Thyroid gland (tissue), 4 donors: ENCODE measurements around the gene TMC3. TPM values are rescaled to one million over a fixed set of nuclear protein-coding genes. Genes with fewer than 3 reads are reported as not detected.

Source experiments
- DNase-seq, 2 donors: peaks; one replicate each; pipeline ENCODE4 v3.0.0-alpha.2; 2019
- H3K27ac ChIP-seq, 3 donors: fragments of 200-600 bp; sonication (generic); 1 replicate in 2 of 3; 2 replicates in 1 of 3; pipeline ENCODE4 v1.5.1; 2016 to 2019; ENCODE audit warnings: mild to moderate bottlenecking in 1 of 3, moderate library complexity in 1 of 3
- H3K27me3 ChIP-seq: fragments of 200-600 bp; sonication (generic); one replicate; pipeline ENCODE4 v1.5.1; 2019
- H3K36me3 ChIP-seq, 2 donors: fragments of 200-600 bp; sonication (generic); one replicate each; pipeline ENCODE4 v1.5.1; 2016 to 2019
- H3K4me1 ChIP-seq, 2 donors: fragments of 200-600 bp; sonication (generic); one replicate each; pipeline ENCODE4 v1.5.1; 2017 to 2019
- H3K4me3 ChIP-seq, 3 donors: fragments of 200-600 bp; sonication (generic); replicated peaks in 1 of 3; 1 replicate in 2 of 3; 2 replicates in 1 of 3; pipeline ENCODE4 v1.5.1; 2016; ENCODE audit warnings: mild to moderate bottlenecking in 1 of 3
- H3K9me3 ChIP-seq: fragments of 200-600 bp; sonication (generic); one replicate; pipeline ENCODE4 v1.5.1; 2017
- CTCF ChIP-seq, 6 experiments: fragments of 200-600 bp in 3 of 6; fragments of 450-650 bp in 3 of 6; sonication (generic) in 3 of 6; IDR thresholded peaks; one replicate each; pipeline ENCODE4 v1.5.1; 2016 to 2019; ENCODE audit warnings: antibody characterized with exemption in 6 of 6, mild to moderate bottlenecking in 2 of 6, inconsistent platforms in 1 of 6, moderate library complexity in 1 of 6
- POLR2A ChIP-seq, 2 donors: fragments of 450-650 bp; IDR thresholded peaks; one replicate each; pipeline ENCODE4 v1.6.1; 2017; ENCODE audit warnings: antibody characterized with exemption in 2 of 2, mild to moderate bottlenecking in 2 of 2, moderate library complexity in 1 of 2
- WGBS, 2 donors: methylation state at CpG; one replicate each; pipeline ENCODE4 v1.1.5; 2017; 5-methylcytosine and 5-hydroxymethylcytosine counted together
- intact Hi-C: fragments of 100-400 bp; cut with DNase I; formaldehyde crosslinking; loops from one replicate; pipeline ENCODE4 v1.15.1; 2023
- total RNA-seq, 4 donors: library from RNA; depleted of rRNA; stranded (reverse); fragments of >200 nt; gene quantifications; one replicate each; pipeline ENCODE4 v1.2.3, GENCODE V29; 2016

Gene TMC3
- total RNA-seq, 4 donors from 2014 or later = 0.33 to 0.40 (median 0.34) TPM; not detected in 1

GRCh38 chr15:81291916-81292522, 82.0 kb downstream of the TMC3 start:
- intact Hi-C loops = no loop called here
- no peak for TF ChIP-seq CTCF (IDR thresholded peaks at IDR 0.05)
- TF ChIP-seq POLR2A (IDR thresholded peaks at IDR 0.05) = no peak
- Histone ChIP-seq H3K4me3 (no peak overlapping the region), H3K36me3 (no peaks in the 10 kb centered on the region), H3K27me3 (no peaks in the 10 kb centered on the region), H3K27ac (no peak overlapping the region), H3K4me1 (peaks cover 5 to 11% of the 10 kb centered on the region in 2 donors), H3K9me3 (no peaks in the 10 kb centered on the region)
- no peak for DNase-seq
- WGBS, 2 donors = 84 to 85% methylated on average over 4 to 5 of the region's 5 CpGs

- no peak overlapping the region for H3K27ac ChIP-seq
- WGBS, 2 donors = 95 to 97% methylated on average over 4 of the region's 4 CpGs
- intact Hi-C loops = no loop called here
- H3K27me3 ChIP-seq = no peaks in the 10 kb centered on the region
- no peak for DNase-seq
- peaks cover 0 to 3% of the 10 kb centered on the region in 2 donors for H3K4me1 ChIP-seq
- H3K36me3 ChIP-seq = no peaks in the 10 kb centered on the region
- TF ChIP-seq POLR2A (IDR thresholded peaks at IDR 0.05) (no peak), CTCF (IDR thresholded peaks at IDR 0.05) (no peak)
- no peak overlapping the region for H3K4me3 ChIP-seq
- no peaks in the 10 kb centered on the region for H3K9me3 ChIP-seq
Measured at GRCh38 chr15:81289910-81290309, 84.1 kb downstream of the TMC3 start.

- Histone ChIP-seq H3K4me1 (peaks cover 0 to 3% of the 10 kb centered on the region in 2 donors), H3K4me3 (no peak overlapping the region), H3K9me3 (no peaks in the 10 kb centered on the region), H3K36me3 (no peaks in the 10 kb centered on the region), H3K27me3 (no peaks in the 10 kb centered on the region), H3K27ac (no peak overlapping the region)
- no peak for DNase-seq
- intact Hi-C loops = no loop called here
- WGBS, 2 donors = 89 to 93% methylated on average over 8 of the region's 8 CpGs
- no peak for TF ChIP-seq CTCF (IDR thresholded peaks at IDR 0.05)
- no peak for TF ChIP-seq POLR2A (IDR thresholded peaks at IDR 0.05)
Measured at GRCh38 chr15:81288616-81289015, 85.4 kb downstream of the TMC3 start.

GRCh38 chr15:81288040-81288439, 86.0 kb downstream of the TMC3 start:
- Histone ChIP-seq H3K27ac (no peak overlapping the region), H3K4me1 (peaks cover 0 to 3% of the 10 kb centered on the region in 2 donors), H3K36me3 (no peaks in the 10 kb centered on the region), H3K4me3 (no peak overlapping the region), H3K9me3 (no peaks in the 10 kb centered on the region), H3K27me3 (no peaks in the 10 kb centered on the region)
- intact Hi-C loops = no loop called here
- no peak for DNase-seq
- 89 to 95% methylated on average over 3 of the region's 3 CpGs for WGBS, 2 donors
- no peak for TF ChIP-seq POLR2A (IDR thresholded peaks at IDR 0.05)
- no peak for TF ChIP-seq CTCF (IDR thresholded peaks at IDR 0.05)

GRCh38 chr15:81286621-81287121, 87.3 kb downstream of the TMC3 start:
- TF ChIP-seq POLR2A (IDR thresholded peaks at IDR 0.05) (no peak), CTCF (IDR thresholded peaks at IDR 0.05) (no peak)
- no peak overlapping the region for H3K27ac ChIP-seq
- H3K4me1 ChIP-seq = peaks cover 0 to 3% of the 10 kb centered on the region in 2 donors
- H3K36me3 ChIP-seq = no peaks in the 10 kb centered on the region
- H3K9me3 ChIP-seq = no peaks in the 10 kb centered on the region
- H3K4me3 ChIP-seq = no peak overlapping the region
- no peak for DNase-seq
- intact Hi-C loops = no loop called here
- WGBS, 2 donors = 84 to 95% methylated on average over 2 of the region's 2 CpGs
- no peaks in the 10 kb centered on the region for H3K27me3 ChIP-seq
